Gastrocnemius medialis (tissue), 4 donors: ENCODE results near the gene ELP2. TPM values are rescaled to one million over a fixed set of nuclear protein-coding genes. Genes with fewer than 3 reads are reported as not detected.

Experiments
- ATAC-seq, 2 donors: fragments of 150-250 bp; one replicate each; pipeline ENCODE4 v1.9.1; 2016
- DNase-seq, 2 donors: peaks; one replicate each; pipeline ENCODE4 v3.0.0-alpha.2; 2019
- H3K27ac ChIP-seq, 4 donors: fragments of 200-600 bp; sonication (generic); 1 replicate in 1 of 4; 2 replicates in 3 of 4; pipeline ENCODE4 v1.5.1; 2016 to 2018; ENCODE audit warnings: mild to moderate bottlenecking in 2 of 4, moderate library complexity in 1 of 4
- H3K27me3 ChIP-seq, 3 donors: fragments of 200-600 bp; sonication (generic) in 2 of 3; 1 replicate in 1 of 3; 2 replicates in 2 of 3; pipeline versions ENCODE4 v1.5.1 to v1.6.0; 2016 to 2019; ENCODE audit warnings: mild to moderate bottlenecking in 1 of 3, moderate library complexity in 1 of 3
- H3K36me3 ChIP-seq, 2 donors: fragments of 200-600 bp; sonication (generic) in 1 of 2; one replicate each; pipeline ENCODE4 v1.5.1; 2017 to 2018
- H3K4me1 ChIP-seq, 2 donors: fragments of 200-600 bp; sonication (generic) in 1 of 2; one replicate each; pipeline ENCODE4 v1.5.1; 2016 to 2017; ENCODE audit warnings: mild to moderate bottlenecking in 2 of 2
- H3K4me3 ChIP-seq, 4 donors: fragments of 200-600 bp; sonication (generic) in 3 of 4; 1 replicate in 1 of 4; 2 replicates in 3 of 4; pipeline ENCODE4 v1.5.1; 2016 to 2019; ENCODE audit warnings: mild to moderate bottlenecking in 2 of 4
- H3K9me3 ChIP-seq, 3 donors: fragments of 200-600 bp; sonication (generic) in 2 of 3; 1 replicate in 1 of 3; 2 replicates in 2 of 3; pipeline ENCODE4 v1.5.1; 2016 to 2019
- POLR2A ChIP-seq, 2 donors: fragments of 450-650 bp; IDR thresholded peaks; one replicate each; pipeline ENCODE4 v1.6.1; 2017; ENCODE audit warnings: antibody characterized with exemption in 2 of 2, mild to moderate bottlenecking in 2 of 2, moderate library complexity in 2 of 2
- in situ Hi-C, 4 donors: fragments of 200-750 bp; cut with MboI; loops; one replicate each; pipeline versions ENCODE4 v1.15.0 to v1.8.0; 2017; ENCODE audit warnings: low sequenced_read_pairs in 4 of 4
- intact Hi-C: fragments of 100-400 bp; cut with DNase I; formaldehyde crosslinking; loops from one replicate; pipeline ENCODE4 v1.15.1; 2023; ENCODE audit warnings: low total_unique reads
- total RNA-seq, 4 donors: library from RNA; depleted of rRNA; stranded (reverse); fragments of >200 nt; gene quantifications; one replicate each; pipeline versions ENCODE4 v1.1.0 to v1.2.3, GENCODE V29; 2016
- TF ChIP-seq, protein P1 (sequence below), 5 experiments: fragments of 450-650 bp in 3 of 5; fragments of 200-600 bp in 2 of 5; sonication (generic) in 2 of 5; IDR thresholded peaks in 4 of 5; conservative IDR thresholded peaks in 1 of 5; 1 replicate in 4 of 5; 2 replicates in 1 of 5; pipeline ENCODE4 v1.5.1; 2016 to 2019; ENCODE audit warnings: antibody characterized with exemption in 5 of 5, mild to moderate bottlenecking in 3 of 5, moderate library complexity in 3 of 5

The ELP2 gene
- total RNA-seq, 4 donors from 2014 or later, result 23.7 to 51.0 (median 42.8) TPM

- H3K27ac ChIP-seq, result no peak overlapping the region
- DNase-seq (no peak), ATAC-seq (no peak)
- H3K36me3 ChIP-seq, result peaks cover 0 to 44% of the 10 kb centered on the region in 2 donors
- no peak for TF ChIP-seq POLR2A (IDR thresholded peaks at IDR 0.05)
- TF ChIP-seq, protein P1, sequence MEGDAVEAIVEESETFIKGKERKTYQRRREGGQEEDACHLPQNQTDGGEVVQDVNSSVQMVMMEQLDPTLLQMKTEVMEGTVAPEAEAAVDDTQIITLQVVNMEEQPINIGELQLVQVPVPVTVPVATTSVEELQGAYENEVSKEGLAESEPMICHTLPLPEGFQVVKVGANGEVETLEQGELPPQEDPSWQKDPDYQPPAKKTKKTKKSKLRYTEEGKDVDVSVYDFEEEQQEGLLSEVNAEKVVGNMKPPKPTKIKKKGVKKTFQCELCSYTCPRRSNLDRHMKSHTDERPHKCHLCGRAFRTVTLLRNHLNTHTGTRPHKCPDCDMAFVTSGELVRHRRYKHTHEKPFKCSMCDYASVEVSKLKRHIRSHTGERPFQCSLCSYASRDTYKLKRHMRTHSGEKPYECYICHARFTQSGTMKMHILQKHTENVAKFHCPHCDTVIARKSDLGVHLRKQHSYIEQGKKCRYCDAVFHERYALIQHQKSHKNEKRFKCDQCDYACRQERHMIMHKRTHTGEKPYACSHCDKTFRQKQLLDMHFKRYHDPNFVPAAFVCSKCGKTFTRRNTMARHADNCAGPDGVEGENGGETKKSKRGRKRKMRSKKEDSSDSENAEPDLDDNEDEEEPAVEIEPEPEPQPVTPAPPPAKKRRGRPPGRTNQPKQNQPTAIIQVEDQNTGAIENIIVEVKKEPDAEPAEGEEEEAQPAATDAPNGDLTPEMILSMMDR (IDR thresholded peaks at IDR 0.05 in 4 of 5, conservative IDR thresholded peaks at IDR 0.05 in 1 of 5), result no peak
- in situ Hi-C loops (loop anchor here in 1 of 4 donors (5.0 kb wide), 1 partner anchor 58 kb away; the partner anchor contains the start of gene RPRD1A), intact Hi-C loops (loop anchor here (5.0 kb wide), 1 partner anchor 172 kb away; the partner anchor contains the start of gene FHOD3)
- H3K4me3 ChIP-seq, result no peak overlapping the region
- peaks cover 6 to 10% of the 10 kb centered on the region in 2 donors for H3K4me1 ChIP-seq
- no peaks in the 10 kb centered on the region for H3K9me3 ChIP-seq
- no peaks in the 10 kb centered on the region for H3K27me3 ChIP-seq
Measured at GRCh38 chr18:36124841-36125240, 4.9 kb upstream of the ELP2 start.

- intact Hi-C loops (loop anchor here (5.0 kb wide), 1 partner anchor 171 kb away; the partner anchor contains the start of gene FHOD3), in situ Hi-C loops (loop anchor here in 1 of 4 donors (5.0 kb wide), 1 partner anchor 59 kb away; the partner anchor contains the start of gene RPRD1A)
- H3K36me3 ChIP-seq, result peaks cover 0 to 27% of the 10 kb centered on the region in 2 donors
- DNase-seq (no peak), ATAC-seq (no peak)
- peaks cover 20% of the 10 kb centered on the region in 2 donors for H3K4me1 ChIP-seq
- no peak for TF ChIP-seq POLR2A (IDR thresholded peaks at IDR 0.05)
- TF ChIP-seq, protein P1 (IDR thresholded peaks at IDR 0.05 in 4 of 5, conservative IDR thresholded peaks at IDR 0.05 in 1 of 5), result no peak
- no peak overlapping the region for H3K4me3 ChIP-seq
- H3K27ac ChIP-seq, result no peak overlapping the region
- no peaks in the 10 kb centered on the region for H3K9me3 ChIP-seq
- H3K27me3 ChIP-seq, result no peaks in the 10 kb centered on the region
Measured at GRCh38 chr18:36126668-36127067, 3.0 kb upstream of the ELP2 start.

- peak overlapping the region in 2 of 4 donors; percentile 99 to 100 for H3K27ac ChIP-seq
- in situ Hi-C loops, result loop anchor here in 1 of 4 donors (5.0 kb wide), 1 partner anchor 61 kb away; the partner anchor contains the start of gene RPRD1A
- DNase-seq (no peak), ATAC-seq (no peak)
- H3K36me3 ChIP-seq, result peaks cover 0 to 16% of the 10 kb centered on the region in 2 donors
- H3K27me3 ChIP-seq, result no peaks in the 10 kb centered on the region
- TF ChIP-seq, protein P1 (IDR thresholded peaks at IDR 0.05 in 4 of 5, conservative IDR thresholded peaks at IDR 0.05 in 1 of 5), result no peak
- TF ChIP-seq POLR2A (IDR thresholded peaks at IDR 0.05), result no peak
- intact Hi-C loops, result loop anchor here (2.0 to 5.0 kb wide), 3 partner anchors 111 to 783 kb away; partner anchors contain the start of genes FHOD3 and ZNF24
- H3K9me3 ChIP-seq, result no peaks in the 10 kb centered on the region
- H3K4me1 ChIP-seq, result peaks cover 23 to 30% of the 10 kb centered on the region in 2 donors
- H3K4me3 ChIP-seq, result peak overlapping the region; percentile 93 to 100 (median 97)
Measured at GRCh38 chr18:36127836-36128529, 1.7 kb upstream of the ELP2 start.

DNA sequence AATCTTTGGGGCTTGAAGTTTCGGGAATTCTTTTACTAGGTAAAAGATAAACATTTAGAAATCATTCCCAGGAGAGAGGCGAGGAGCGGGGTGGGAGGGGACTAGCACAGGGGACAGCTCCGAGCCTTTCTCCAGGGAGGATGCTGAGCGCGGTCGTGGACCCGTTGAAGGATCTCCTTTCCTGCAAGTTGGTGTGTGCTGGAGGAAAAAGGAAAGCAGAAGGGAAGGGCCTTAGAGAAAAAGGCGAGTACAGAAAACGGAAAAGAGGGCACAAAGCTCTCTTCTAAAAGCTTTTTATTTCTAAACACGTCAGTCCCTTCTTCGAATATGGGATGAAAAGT, 1.2 kb upstream of the ELP2 start:
- Histone ChIP-seq H3K4me3 (peak overlapping the region; percentile 93 to 100 (median 97)), H3K4me1 (peaks cover 23 to 30% of the 10 kb centered on the region in 2 donors), H3K27me3 (no peaks in the 10 kb centered on the region), H3K9me3 (no peaks in the 10 kb centered on the region), H3K36me3 (peaks cover 0 to 13% of the 10 kb centered on the region in 2 donors), H3K27ac (peak overlapping the region; percentile 99 to 100 (median 100))
- DNase-seq, result no peak
- TF ChIP-seq, protein P1 (IDR thresholded peaks at IDR 0.05 in 4 of 5, conservative IDR thresholded peaks at IDR 0.05 in 1 of 5), result no peak
- TF ChIP-seq POLR2A (IDR thresholded peaks at IDR 0.05), result no peak
- ATAC-seq, result no peak
- in situ Hi-C loops (loop anchor here in 1 of 4 donors (5.0 kb wide), 1 partner anchor 61 kb away; the partner anchor contains the start of gene RPRD1A), intact Hi-C loops (loop anchor here (2.0 to 5.0 kb wide), 3 partner anchors 112 to 784 kb away; partner anchors contain the start of genes FHOD3 and ZNF24)
